CD4-positive, alpha-beta T cell treated with Interleukin-15 for 1 hour (primary cell): ENCODE measurements around the gene RASL11A.
"Not testable (repeated sequence)": the region's sequence is repeated elsewhere in the genome, so short reads cannot be mapped to it uniquely, and the experiment has no call there.

Experiments
- DNase-seq: peaks from one replicate; pipeline ENCODE4 v3.0.0-alpha.2; 2020

Gene RASL11A

DNA sequence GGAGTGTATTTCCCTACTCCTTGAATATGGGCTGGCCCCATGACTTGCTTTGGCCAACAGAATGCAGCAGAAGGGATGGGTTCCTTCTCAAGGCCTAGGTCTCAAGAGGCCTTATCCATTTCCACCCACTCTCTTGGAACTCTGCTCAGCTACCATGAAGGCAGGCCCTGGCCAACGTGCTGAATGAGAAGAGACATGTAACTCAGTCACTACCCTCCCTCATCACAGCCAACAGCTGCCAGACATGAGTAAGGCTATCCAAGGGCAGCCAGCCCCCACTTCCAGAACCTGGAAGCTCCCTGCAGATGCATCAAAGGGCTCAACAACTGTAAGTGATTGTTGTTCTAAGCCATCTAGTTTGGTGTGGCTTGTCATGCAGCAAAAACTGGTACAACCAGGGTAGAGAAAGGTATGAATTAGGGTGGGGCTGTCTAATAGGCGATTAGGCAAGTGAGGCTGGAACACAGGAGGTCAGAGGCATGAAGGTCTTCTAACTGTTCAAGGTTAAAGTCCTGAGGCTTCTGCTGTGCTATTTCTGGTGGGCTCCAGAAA, 1.4 kb upstream of the RASL11A start:
- no peak for DNase-seq

GRCh38 chr13:27271570-27272096, 1.0 kb downstream of the RASL11A start:
- DNase-seq = no peak

- no peak for DNase-seq
Measured at GRCh38 chr13:27273658-27274425, 3.2 kb downstream of the RASL11A start.

DNA sequence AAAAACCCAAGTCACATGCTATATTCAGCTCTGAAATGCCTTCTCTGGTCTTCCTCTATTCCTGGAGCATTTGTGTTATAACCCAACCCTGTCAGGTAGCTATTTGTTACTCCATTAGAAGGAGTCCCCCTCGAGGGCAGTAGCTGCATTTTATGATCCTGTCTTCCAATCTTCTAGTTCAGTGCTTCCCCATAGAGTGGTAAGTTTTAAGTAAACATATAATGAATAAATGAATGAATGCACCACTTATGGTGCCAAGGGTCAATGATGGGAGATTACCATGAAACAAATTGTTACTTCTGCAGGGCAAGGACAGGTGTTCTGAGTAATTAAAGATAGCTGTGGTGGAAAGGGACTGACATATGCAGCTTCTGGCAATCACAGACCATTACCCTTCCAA, 4.0 kb downstream of the RASL11A start:
- DNase-seq = no peak

GRCh38 chr13:27276188-27276587, 5.6 kb downstream of the RASL11A start:
- DNase-seq = no peak

DNA sequence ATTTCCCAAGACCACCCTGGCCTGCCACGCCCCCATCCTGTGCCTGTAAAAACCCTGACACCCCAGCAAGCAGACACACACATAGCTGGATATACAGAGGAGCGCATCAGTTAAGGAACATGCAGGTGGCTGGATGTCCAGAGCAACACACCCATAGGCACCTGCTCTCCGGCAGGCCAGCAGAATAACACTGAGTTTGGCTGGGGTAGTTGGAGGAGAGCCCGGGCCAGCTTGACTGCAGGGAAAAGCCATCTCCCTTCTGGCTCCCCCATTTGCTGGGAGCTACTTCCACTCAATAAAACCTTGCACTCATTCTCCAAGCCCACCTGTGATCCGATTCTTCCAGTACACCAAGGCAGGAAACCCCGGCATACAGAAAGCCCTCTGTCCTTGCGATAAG, 8.9 kb downstream of the RASL11A start:
- DNase-seq = no peak

- no peak for DNase-seq
Measured at GRCh38 chr13:27280009-27280656, 9.5 kb downstream of the RASL11A start.

DNA sequence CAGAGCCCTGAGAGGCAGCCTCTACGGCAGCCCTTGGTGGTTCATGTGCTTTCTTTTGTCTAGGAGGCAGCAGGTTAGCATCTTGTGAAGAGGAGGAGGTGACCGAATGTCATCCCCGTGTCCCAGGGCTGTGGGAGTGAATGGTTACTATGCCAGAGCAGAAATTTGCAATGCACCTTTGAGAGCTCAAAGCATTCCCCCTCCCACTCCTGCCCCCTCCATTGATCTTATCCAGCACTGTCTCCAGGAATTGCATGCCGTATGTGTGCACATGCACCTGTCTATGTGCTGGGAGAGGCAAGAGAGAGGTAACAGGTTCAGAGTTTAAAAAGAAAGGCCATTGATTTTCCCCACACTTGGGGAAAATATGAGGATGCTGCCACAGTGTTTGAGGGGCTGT, 10.2 kb downstream of the RASL11A start:
- DNase-seq = no peak

GRCh38 chr13:27281420-27281819, 10.8 kb downstream of the RASL11A start:
- no peak for DNase-seq

- peak; percentile 28 for DNase-seq
Measured at GRCh38 chr13:27283906-27284493, 13.4 kb downstream of the RASL11A start.

- no peak for DNase-seq
Measured at GRCh38 chr13:27288392-27288791, 17.8 kb downstream of the RASL11A start.

GRCh38 chr13:27289011-27289665, 18.5 kb downstream of the RASL11A start:
- no peak for DNase-seq

DNA sequence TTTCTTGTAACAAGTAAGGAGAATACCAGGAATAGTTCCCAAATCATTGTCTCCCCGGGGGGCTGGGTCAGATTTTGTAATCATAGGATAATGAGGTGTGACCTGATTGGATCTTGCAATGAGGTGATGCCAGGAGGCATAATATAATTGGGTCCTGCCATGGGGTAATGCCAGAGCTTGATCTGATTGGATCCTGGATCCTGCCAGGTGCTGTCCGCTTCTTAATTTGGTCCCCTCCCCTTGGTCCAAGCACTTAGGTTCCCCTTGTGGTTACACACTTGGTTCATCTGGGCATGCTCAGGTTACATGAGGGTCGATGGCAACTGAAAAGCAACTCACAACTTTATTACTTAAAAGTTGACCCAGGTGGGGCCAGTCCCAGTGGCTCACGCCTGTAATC, 20.1 kb downstream of the RASL11A start:
- DNase-seq = no peak

DNA sequence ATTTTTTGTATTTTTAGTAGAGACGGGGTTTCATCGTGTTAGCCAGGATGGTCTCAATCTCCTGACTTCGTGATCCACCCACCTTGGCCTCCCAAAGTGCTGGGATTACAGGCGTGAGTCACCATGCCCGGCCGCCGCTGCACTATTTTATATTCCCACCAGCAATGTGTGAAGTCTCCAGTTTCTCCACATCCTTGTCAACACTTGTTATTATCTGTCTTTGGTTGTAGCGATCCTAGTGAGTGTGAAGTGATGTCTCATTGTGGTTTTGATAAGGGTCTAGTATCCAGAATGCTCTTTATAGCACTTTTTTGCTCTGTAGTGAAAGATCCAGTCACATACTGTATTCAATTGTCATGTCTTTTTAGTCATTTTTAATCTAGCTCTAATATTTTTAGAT, 21.3 kb downstream of the RASL11A start:
- not testable (repeated sequence) for DNase-seq

- DNase-seq = no peak
Measured at GRCh38 chr13:27293076-27293691, 22.6 kb downstream of the RASL11A start.

DNA sequence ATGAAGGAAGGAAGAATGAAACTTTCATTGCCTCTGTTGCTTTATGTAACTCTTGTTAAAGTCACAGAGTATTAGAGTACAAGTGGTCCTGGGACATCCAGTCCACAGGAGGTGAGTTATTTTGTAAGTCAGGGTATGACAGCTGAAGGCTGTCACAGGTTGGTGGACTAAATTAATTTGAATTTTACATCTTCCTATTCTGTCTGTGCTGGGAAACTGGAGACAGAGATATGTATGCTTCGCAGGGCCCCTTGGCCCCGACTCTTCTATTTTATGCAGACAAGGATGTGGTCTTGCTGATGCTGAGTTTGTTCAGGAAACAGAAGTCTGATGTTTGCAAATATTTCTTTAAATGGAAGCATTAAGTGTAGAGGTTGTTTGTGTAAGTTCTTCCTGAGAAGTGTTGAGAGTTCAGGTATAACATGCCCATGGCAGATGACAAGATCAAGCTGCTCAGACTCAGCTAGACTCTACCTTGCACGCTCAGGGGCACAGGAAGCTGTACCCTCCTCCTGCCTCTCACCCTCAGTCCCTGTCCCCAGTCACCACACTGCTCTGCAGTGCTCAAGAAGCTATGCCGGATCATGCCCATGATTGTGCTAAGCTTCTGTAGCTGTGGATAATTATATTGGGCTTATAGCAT, 23.4 kb downstream of the RASL11A start:
- DNase-seq = no peak

DNA sequence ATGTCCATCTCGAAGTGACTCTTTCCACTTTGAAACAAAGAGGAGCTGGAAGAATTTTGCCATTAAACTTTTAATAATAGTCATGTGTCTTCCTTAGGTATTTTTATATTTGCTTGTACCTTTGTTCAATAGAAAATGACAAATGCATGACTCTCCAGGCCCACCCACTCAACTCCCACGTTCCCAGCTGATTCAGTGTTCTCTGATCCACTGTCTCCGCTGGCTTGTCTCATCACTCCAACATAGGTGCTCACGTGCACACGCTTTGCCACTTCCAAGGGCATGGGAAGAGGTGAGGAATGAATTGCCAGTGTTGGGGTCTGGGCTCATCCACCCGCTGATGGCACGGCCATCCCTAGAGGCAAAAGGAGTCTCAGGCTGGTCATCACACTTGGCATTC, 24.5 kb downstream of the RASL11A start:
- no peak for DNase-seq

DNA sequence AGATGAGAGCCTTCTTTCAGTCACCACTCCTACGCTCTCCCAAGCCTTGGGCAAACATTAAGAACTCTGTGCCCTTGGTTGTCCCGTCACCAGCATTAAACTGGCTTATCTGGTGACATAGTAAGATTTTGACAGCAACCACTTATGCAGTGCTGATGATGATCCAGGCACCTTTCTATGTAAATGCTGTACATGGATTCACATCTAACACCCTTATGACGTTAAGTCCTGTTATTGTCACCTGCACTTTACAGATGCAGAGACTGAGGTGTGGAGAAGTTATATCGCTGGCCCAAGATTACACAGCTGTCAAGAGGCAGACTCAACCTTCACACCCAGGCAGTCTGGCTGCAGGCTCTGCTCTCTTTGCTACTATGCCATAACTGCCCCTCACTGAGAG, 25.0 kb downstream of the RASL11A start:
- DNase-seq = no peak

GRCh38 chr13:27296496-27296895, 25.9 kb downstream of the RASL11A start:
- DNase-seq = no peak

GRCh38 chr13:27298849-27299248, 28.2 kb downstream of the RASL11A start:
- DNase-seq = no peak

- DNase-seq = not testable (repeated sequence)
Measured at GRCh38 chr13:27300406-27300805, 29.8 kb downstream of the RASL11A start.

- no peak for DNase-seq
Measured at GRCh38 chr13:27300941-27301586, 30.4 kb downstream of the RASL11A start.
